Lung (tissue), 12 donors: ENCODE results near the gene NR6A1. TPM values are rescaled to one million over a fixed set of nuclear protein-coding genes. Genes with fewer than 3 reads are reported as not detected.

Experiments used
- ATAC-seq: fragments of 200-7000 bp; cut with Tn5 transposase; one replicate; pipeline ENCODE4 v1.9.1; 2020; ENCODE audit warnings: moderate number of reproducible peaks; ENCODE audit not compliant: insufficient read depth, low FRiP score
- DNase-seq, 3 donors: peaks; one replicate each; pipeline ENCODE4 v3.0.0-alpha.2; 2013 to 2017
- H3K27ac ChIP-seq, 2 donors: one replicate each; pipeline ENCODE4 v1.5.1; 2013; ENCODE audit warnings: mild to moderate bottlenecking in 2 of 2, moderate library complexity in 2 of 2, control low read depth in 1 of 2, inconsistent platforms in 1 of 2, low read depth in 1 of 2, low read length in 1 of 2
- H3K27me3 ChIP-seq, 3 donors: one replicate each; pipeline ENCODE4 v1.5.1; 2013; ENCODE audit warnings: low read length in 2 of 3; ENCODE audit not compliant: control insufficient read depth in 3 of 3, insufficient read depth in 3 of 3
- H3K36me3 ChIP-seq, 4 donors: one replicate each; pipeline ENCODE4 v1.5.1; 2013; ENCODE audit warnings: low read length in 4 of 4, mild to moderate bottlenecking in 1 of 4, moderate library complexity in 1 of 4; ENCODE audit not compliant: control insufficient read depth in 4 of 4, insufficient read depth in 4 of 4
- H3K4me1 ChIP-seq, 5 donors: one replicate each; pipeline ENCODE4 v1.5.1; 2013; ENCODE audit warnings: low read length in 5 of 5, mild to moderate bottlenecking in 2 of 5, moderate library complexity in 1 of 5; ENCODE audit not compliant: control insufficient read depth in 5 of 5, insufficient read depth in 5 of 5
- H3K4me3 ChIP-seq: one replicate; pipeline ENCODE4 v1.5.1; 2013; ENCODE audit warnings: mild to moderate bottlenecking, control low read depth, moderate library complexity
- H3K9ac ChIP-seq, 2 donors: one replicate each; pipeline ENCODE4 v1.5.1; 2013; ENCODE audit warnings: low read length in 2 of 2, control low read depth in 1 of 2; ENCODE audit not compliant: insufficient read depth in 1 of 2
- H3K9me3 ChIP-seq, 4 donors: one replicate each; pipeline ENCODE4 v1.5.1; 2013; ENCODE audit warnings: low read length in 3 of 4, mild to moderate bottlenecking in 1 of 4, moderate library complexity in 1 of 4; ENCODE audit not compliant: control insufficient read depth in 4 of 4, insufficient read depth in 3 of 4
- WGBS, 2 donors: extraction: QIAGEN DNeasy Blood & Tissue Kit; methylation state at CpG; one replicate each; pipeline ENCODE4 v1.1.7; 2013; 5-methylcytosine and 5-hydroxymethylcytosine counted together
- polyA plus RNA-seq, 2 donors: library from polyadenylated mRNA; stranded (reverse); fragments of 200-250 nt; gene quantifications; one replicate each; pipeline ENCODE4 v1.2.1, GENCODE V29; 2013
- total RNA-seq, 2 donors: library from RNA; depleted of rRNA in 1 of 2; stranded (reverse); fragments of >200 nt in 1 of 2; gene quantifications; one replicate each; pipeline ENCODE4 v1.2.1, GENCODE V29; 2014 to 2021
- TF ChIP-seq, protein P1 (sequence below): IDR thresholded peaks from 2 replicates; pipeline ENCODE4 v1.5.1; 2012; ENCODE audit warnings: mild to moderate bottlenecking; ENCODE audit errors: control extremely low read depth, extremely low read depth
- donor health status: control.
- donor health status: control.
- donor health status: Bipolar disorder and iron deficiency.
- donor health status: healthy.
- donor health status: DM: yes; HTN: yes; CAD: no.

Gene NR6A1
- total and polyA plus RNA-seq, 4 donors: 0.94 to 4.0 (median 2.4) TPM

DNA sequence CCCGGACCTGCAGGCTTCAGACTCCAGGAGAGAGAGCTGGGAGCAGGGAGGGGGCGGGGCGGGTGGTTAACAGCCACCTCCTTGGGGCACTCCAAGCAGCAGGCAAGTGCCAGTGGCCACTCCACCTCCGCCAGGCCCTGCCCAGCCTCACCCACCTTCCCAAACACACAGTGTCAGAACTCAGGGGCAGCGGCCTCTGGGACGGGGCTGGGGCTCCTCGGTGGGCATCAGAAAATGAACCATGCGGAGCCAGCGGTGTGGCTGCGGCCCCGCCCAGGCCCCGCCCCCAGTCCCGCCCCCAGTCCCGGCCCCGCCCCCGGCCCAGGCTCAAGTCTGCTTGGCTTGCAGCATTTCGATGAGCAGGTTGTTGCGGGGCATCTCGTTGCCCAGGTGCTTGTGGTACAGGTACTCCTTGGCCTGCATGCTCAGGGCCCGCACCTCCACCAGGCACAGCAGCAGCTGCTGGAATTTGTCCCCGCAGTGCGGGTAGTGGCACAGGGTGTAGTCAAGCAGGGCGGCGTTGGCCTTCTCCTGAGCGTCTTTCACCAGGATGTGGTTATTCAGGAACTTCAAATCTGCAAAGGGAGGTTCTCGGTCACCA is 288.6 kb downstream of the NR6A1 start:
- Histone ChIP-seq H3K27ac (no peak overlapping the region), H3K36me3 (no peaks in the 10 kb centered on the region), H3K9me3 (peaks cover 0 to 9% (median 0%) of the 10 kb centered on the region in 4 donors), H3K27me3 (peaks cover 0 to 29% (median 18%) of the 10 kb centered on the region in 3 donors), H3K4me3 (no peak overlapping the region), H3K9ac (no peak overlapping the region), H3K4me1 (peaks cover 0 to 5% (median 0%) of the 10 kb centered on the region in 5 donors)
- no peak for DNase-seq
- 37 to 48% methylated on average over 25 to 26 of the region's 26 CpGs for WGBS, 2 donors
- ATAC-seq: peak; percentile 21
- TF ChIP-seq, protein P1, sequence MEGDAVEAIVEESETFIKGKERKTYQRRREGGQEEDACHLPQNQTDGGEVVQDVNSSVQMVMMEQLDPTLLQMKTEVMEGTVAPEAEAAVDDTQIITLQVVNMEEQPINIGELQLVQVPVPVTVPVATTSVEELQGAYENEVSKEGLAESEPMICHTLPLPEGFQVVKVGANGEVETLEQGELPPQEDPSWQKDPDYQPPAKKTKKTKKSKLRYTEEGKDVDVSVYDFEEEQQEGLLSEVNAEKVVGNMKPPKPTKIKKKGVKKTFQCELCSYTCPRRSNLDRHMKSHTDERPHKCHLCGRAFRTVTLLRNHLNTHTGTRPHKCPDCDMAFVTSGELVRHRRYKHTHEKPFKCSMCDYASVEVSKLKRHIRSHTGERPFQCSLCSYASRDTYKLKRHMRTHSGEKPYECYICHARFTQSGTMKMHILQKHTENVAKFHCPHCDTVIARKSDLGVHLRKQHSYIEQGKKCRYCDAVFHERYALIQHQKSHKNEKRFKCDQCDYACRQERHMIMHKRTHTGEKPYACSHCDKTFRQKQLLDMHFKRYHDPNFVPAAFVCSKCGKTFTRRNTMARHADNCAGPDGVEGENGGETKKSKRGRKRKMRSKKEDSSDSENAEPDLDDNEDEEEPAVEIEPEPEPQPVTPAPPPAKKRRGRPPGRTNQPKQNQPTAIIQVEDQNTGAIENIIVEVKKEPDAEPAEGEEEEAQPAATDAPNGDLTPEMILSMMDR: no peak

DNA sequence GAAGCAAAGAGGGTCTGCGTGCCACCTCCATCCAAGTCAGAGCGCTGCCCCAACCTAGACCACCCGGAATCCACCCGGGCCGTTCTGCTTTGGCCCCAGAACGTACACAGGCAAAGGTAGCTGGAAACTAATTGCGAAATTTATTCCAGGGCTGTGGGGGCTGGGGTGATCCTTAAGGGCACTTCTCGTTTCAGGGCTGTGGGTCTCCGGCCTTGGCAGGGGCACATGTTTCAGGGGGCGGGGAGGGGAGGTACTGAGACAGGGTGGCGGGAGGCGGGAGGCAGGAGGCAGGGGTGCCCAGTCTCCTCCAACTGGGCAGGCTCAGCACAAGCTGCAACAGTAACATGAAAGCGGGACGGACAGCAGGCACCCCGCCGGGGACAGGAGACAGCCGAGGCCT is 290.0 kb downstream of the NR6A1 start:
- H3K9me3 ChIP-seq: peaks cover 0 to 9% (median 0%) of the 10 kb centered on the region in 4 donors
- H3K4me1 ChIP-seq: no peaks in the 10 kb centered on the region
- H3K27me3 ChIP-seq: peaks cover 6 to 24% (median 13%) of the 10 kb centered on the region in 3 donors
- TF ChIP-seq, protein P1: no peak
- no peak overlapping the region for H3K9ac ChIP-seq
- DNase-seq: no peak
- ATAC-seq: no peak
- H3K27ac ChIP-seq: no peak overlapping the region
- H3K4me3 ChIP-seq: no peak overlapping the region
- no peaks in the 10 kb centered on the region for H3K36me3 ChIP-seq
- WGBS, 2 donors: 43 to 47% methylated on average over 17 of the region's 17 CpGs

DNA sequence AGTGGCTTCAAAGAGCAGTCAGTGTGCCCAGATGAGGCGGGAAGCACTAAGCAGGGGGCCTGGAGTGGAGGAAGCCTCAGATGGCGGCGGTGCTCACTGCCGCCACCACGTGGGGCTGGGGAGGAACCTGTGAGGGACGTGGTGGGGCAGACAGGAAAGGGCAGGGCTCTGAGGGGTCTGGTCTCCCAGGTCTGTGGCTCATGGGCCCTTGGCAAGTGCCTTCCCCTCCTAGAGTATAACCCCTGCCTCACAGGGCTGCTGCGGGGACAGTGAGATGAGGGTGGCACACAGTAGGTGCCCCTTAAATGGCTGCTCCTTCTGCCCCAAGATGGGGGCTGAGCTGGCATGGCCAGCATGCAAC is 290.5 kb downstream of the NR6A1 start:
- ATAC-seq (no peak), DNase-seq (peak in 2 of 3 donors; percentile 27 to 29)
- Histone ChIP-seq H3K9me3 (peaks cover 0 to 9% (median 0%) of the 10 kb centered on the region in 4 donors), H3K4me3 (no peak overlapping the region), H3K4me1 (no peaks in the 10 kb centered on the region), H3K27ac (no peak overlapping the region), H3K27me3 (peaks cover 6 to 21% (median 13%) of the 10 kb centered on the region in 3 donors), H3K9ac (no peak overlapping the region), H3K36me3 (no peaks in the 10 kb centered on the region)
- TF ChIP-seq, protein P1: no peak
- whole genome bisulfite sequencing, 2 donors: 20 to 23% methylated on average over 7 of the region's 7 CpGs
